PC-3 (cell line): ENCODE measurements around the gene EN2.

Experiments
- EZH2 ChIP-seq: fragments of 300-600 bp; sonication (generic); IDR thresholded peaks from one replicate; pipeline ENCODE4 v1.6.1; 2017; ENCODE audit warnings: antibody characterized with exemption, mild to moderate bottlenecking, low read length; ENCODE audit not compliant: unreplicated experiment
- TF ChIP-seq, protein P1 (sequence below): fragments of 300-600 bp; sonication (generic); conservative IDR thresholded peaks from 2 replicates; pipeline ENCODE4 v1.5.1; 2017; ENCODE audit warnings: antibody characterized with exemption, low read depth, mild to moderate bottlenecking, low read length

DNA sequence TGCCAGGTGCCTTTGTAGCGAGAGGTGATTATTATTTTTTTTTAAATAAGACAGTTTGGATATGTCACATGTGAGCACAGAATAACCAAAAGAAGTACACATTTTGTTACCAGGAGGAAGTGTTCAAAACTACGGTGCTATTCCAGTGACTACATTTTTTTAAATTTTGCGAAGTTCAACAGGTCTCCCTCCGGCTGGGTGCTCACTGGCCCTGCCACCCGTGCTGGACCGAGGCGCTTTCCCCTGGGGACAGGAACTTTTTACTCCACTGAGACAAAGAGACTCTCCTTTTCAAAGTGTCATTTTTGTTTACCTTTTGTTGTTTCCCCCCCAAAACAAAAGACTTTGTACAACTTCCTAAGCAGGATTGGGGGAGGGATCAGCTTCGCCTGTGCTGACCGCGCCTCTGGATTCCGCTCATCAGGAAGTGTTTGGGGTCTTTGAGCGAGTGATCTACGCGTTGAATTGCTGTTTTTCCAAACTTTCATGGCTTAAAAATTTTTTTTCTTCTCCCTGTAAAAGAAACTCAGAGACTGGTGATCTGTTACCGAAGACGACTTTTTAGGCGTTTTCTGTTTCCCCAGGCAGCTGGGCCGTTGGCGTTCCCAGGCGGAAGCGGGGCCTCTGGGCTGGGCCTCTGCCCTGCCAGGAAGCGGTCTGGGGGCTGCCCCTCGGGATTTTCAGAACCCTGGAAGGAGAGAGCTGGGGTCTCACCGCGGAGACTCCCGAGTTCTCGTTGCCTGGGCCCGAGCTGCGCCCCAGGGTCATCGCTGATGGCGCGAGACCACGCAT, 7.2 kb downstream of the EN2 start:
- TF ChIP-seq, protein P1, sequence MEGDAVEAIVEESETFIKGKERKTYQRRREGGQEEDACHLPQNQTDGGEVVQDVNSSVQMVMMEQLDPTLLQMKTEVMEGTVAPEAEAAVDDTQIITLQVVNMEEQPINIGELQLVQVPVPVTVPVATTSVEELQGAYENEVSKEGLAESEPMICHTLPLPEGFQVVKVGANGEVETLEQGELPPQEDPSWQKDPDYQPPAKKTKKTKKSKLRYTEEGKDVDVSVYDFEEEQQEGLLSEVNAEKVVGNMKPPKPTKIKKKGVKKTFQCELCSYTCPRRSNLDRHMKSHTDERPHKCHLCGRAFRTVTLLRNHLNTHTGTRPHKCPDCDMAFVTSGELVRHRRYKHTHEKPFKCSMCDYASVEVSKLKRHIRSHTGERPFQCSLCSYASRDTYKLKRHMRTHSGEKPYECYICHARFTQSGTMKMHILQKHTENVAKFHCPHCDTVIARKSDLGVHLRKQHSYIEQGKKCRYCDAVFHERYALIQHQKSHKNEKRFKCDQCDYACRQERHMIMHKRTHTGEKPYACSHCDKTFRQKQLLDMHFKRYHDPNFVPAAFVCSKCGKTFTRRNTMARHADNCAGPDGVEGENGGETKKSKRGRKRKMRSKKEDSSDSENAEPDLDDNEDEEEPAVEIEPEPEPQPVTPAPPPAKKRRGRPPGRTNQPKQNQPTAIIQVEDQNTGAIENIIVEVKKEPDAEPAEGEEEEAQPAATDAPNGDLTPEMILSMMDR: no peak
- no peak for TF ChIP-seq EZH2
